HG02852 (cell line): ENCODE measurements around the gene AXDND1.
"Not testable (repeated sequence)": the region's sequence is repeated elsewhere in the genome, so short reads cannot be mapped to it uniquely, and the experiment has no call there.

Experiments
- ATAC-seq: cut with Tn5 transposase; IDR thresholded peaks from one replicate; pipeline ENCODE4 v1.9.1; 2021; ENCODE audit warnings: mild to moderate bottlenecking, moderate library complexity; ENCODE audit not compliant: unreplicated experiment

AXDND1 gene

GRCh38 chr1:179366093-179366800, 476 bp downstream of the AXDND1 start:
- ATAC-seq: peak; percentile 32

GRCh38 chr1:179369751-179370341, 4.1 kb downstream of the AXDND1 start:
- ATAC-seq: no peak

DNA sequence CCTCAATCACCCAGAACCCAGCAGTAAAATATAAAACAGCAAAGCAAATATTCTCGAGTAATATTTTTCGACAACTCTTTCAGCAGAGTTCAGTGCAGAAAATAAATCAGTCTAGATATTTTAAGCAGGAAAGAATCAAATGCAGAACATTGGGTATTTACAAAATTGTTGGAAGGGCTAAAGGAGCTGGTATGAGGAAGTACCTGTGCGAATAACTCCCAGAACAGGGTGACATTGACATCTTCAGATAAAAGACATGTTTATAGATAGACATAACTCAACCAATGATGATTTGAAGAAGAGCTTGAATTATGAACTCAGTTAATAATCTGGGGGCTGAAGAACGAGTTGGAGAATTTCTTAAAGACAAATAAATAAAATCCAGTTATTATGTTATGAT, 6.4 kb downstream of the AXDND1 start:
- no peak for ATAC-seq

- no peak for ATAC-seq
These were observed 10.5 kb downstream of the AXDND1 start for GRCh38 chr1:179376223-179376622.

DNA sequence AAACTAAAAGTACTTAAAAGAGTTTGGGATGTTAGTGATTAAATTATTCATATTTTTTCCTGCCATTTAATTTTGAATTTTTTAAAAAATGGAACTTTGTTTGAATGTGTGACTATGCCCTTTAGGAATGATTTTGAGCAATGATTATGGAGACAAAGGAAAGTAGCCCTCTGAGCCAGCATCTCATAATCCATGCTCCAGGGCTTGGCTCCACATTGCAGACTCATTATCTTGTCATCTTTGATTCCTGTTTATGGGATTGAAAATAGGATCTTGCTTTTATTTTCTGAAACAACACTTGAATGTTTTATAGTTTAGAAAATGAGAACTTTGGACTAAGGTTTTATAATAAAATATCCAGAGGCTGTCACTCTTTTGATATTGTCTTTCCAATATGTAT, 14.5 kb downstream of the AXDND1 start:
- no peak for ATAC-seq

DNA sequence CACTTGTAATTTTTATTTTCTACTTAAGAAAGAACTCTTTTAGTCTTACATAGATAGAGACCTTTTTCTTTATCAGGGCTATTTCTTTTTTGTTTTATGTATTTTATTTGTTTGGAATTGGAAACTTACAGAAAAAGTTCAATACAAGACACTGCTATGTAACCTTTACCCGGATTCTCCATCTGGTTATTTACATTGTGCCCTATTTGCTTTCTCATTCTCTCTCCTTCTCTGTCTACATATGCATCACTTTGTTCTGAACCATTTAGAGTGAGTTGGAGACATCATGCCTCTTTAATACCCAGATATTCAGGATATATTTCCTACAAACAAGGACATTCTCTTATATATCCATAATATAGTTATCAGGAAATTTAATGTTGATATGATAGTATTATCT, 18.3 kb downstream of the AXDND1 start:
- ATAC-seq: no peak

- ATAC-seq: no peak
These were observed 19.7 kb downstream of the AXDND1 start for GRCh38 chr1:179385510-179385909.

DNA sequence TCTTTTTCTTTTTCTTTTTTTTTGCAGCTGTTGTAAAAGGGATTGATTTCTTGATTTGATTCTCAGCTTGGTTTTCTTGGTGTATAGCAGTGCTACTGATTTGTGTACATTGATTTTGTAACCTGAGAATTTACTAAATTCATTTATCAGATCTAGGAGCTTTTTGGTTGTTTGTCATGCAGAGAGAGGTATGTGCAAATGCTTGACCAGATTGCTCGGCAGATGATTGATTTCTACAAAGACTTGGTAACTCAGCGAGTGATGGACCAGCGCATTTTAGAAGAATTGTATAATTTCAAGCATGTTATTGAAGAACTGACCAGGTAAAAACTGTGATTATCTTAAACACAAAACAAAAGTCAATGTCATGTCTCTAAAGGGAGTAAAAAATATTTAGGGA, 27.9 kb downstream of the AXDND1 start:
- no peak for ATAC-seq

GRCh38 chr1:179399399-179399798, 33.6 kb downstream of the AXDND1 start:
- not testable (repeated sequence) for ATAC-seq

DNA sequence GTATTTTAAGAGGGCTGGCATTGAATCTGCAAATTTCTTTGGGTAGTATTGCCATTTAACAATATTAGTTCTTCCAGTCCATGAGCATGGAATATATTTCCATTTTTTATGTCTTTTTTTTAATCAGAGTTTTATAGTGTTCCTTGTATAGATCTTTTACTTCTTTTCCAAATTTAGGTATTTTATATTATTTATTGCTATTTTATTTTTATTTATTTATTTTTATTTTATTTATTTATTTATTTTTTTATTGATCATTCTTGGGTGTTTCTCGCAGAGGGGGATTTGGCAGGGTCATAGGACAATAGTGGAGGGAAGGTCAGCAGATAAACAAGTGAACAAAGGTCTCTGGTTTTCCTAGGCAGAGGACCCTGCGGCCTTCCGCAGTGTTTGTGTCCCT, 52.0 kb downstream of the AXDND1 start:
- ATAC-seq: not testable (repeated sequence)

DNA sequence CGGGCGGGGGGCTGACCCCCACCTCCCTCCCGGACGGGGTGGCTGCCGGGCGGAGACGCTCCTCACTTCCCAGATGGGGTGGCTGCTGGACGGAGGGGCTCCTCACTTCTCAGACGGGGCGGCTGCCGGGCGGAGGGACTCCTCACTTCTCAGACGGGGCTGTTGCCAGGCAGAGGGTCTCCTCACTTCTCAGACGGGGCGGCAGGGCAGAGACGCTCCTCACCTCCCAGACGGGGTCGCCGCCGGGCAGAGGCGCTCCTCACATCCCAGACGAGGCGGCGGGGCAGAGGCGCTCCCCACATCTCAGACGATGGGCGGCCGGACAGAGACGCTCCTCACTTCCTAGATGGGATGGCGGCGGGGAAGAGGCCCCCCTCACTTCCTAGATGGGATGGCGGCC, 52.9 kb downstream of the AXDND1 start:
- not testable (repeated sequence) for ATAC-seq

DNA sequence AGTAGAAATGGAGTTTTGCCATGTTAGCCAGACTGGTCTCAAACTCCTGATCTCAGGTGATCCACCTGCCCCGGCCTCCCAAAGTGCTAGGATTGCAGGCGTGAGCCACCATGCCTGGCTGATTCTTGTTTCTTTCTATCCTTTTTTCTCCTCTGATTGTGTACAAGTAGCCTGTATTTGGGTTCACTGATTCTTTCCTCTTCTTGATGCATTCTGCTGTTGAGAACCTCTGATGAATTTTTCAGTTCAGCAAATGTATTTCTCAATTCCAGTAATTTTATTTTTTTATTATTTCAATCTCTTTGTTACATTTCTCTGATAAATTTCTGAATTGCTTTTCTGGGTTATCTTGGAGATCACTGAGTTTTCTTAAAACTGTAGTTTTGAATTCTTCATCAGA, 58.8 kb downstream of the AXDND1 start:
- ATAC-seq: no peak

GRCh38 chr1:179425186-179425585, 59.4 kb downstream of the AXDND1 start:
- no peak for ATAC-seq

GRCh38 chr1:179437171-179437570, 71.4 kb downstream of the AXDND1 start:
- ATAC-seq: no peak

DNA sequence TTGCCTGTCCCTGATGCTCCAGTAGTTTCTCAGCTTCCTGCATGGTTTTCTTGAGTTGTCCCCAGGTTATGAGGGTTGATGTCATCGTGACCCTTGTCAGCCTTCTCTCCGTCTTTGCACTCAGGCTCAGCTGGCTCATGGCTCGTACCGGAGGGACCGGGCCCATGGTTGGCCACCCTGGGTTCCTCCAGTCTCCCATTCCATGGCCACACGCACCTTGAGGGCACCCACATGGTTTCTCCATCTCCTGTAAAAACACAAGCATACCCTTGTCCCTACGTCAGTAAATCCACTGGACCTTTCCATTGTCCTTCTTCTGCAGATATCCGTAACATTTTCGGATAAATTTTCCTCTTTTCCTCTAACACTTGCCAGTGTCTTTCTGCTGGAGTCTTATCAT, 73.9 kb downstream of the AXDND1 start:
- ATAC-seq: not testable (repeated sequence)

GRCh38 chr1:179440301-179440700, 74.5 kb downstream of the AXDND1 start:
- ATAC-seq: not testable (repeated sequence)

GRCh38 chr1:179440971-179441370, 75.2 kb downstream of the AXDND1 start:
- no peak for ATAC-seq

- ATAC-seq: no peak
These were observed 75.7 kb downstream of the AXDND1 start for GRCh38 chr1:179441501-179441900.

- ATAC-seq: not testable (repeated sequence)
These were observed 77.1 kb downstream of the AXDND1 start for GRCh38 chr1:179442846-179443245.

DNA sequence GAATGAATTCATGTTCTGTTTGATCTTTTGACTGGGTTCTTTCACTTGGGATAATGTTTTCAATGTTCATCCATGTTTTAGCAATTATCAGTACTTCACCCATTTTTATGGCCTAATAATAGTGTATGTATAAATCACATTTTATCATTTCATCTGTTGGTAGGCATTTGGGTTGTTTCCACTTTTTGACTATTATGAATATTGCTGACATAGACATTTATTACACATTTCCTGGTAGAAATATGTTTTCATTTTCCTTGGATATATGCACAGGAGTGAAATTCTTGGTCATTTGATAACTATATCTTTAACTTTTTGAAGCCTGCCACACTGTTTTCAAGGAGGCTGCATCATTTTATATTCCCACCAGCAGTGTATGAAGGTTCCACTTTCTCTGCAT, 79.8 kb downstream of the AXDND1 start:
- no peak for ATAC-seq

- ATAC-seq: no peak
These were observed 81.7 kb downstream of the AXDND1 start for GRCh38 chr1:179447489-179447888.

DNA sequence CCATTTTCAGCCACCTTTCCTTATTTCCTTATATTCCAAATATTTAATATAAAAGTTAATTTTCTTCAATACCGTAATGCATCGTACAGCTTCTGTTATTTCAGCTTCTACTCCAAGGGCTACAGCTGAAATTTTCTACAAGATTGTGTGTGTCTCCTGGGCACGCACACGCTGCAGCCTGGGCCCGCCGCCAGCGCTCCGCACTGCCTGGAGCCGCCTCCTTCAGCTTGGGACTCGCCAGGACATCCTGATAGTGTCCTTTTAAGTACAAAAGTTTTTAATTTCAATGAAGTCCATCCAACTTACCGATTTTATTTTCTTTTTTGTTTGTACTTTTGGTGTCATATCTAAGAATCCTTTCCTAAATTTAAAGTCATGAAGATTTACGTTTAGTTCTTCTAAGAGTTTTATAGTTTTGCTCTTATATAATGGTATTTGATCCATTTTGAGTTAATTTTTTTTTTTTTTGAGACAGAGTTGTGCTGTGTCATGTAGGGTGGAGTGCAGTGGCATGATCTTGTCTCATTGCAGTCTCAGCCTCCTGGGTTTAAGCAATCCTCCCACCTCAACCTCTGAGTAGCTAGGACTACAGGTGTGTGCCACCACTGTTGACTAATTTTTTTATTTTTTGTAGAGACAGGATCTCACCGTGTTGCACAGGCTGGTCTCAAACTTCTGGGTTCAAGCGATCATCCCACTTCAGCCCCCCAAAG, 82.8 kb downstream of the AXDND1 start:
- no peak for ATAC-seq
